A673 (cell line): Measurements from ENCODE around the gene BSN. TPM values are rescaled to one million over a fixed set of nuclear protein-coding genes. Genes with fewer than 3 reads are reported as not detected.

ENCODE experiments used
- BruUV-seq: library from RNA; stranded (reverse); fragments of 400-500 nt; replicated peaks from 2 replicates; lab custom pipeline; 2021; lab: Mats Ljungman, UMichigan
- CTCF ChIA-PET: fragments of 300-600 bp; sonication (Branson Sonifier 250); formaldehyde crosslinking; loops from one replicate; lab custom pipeline; 2022; ENCODE audit warnings: antibody characterized with exemption; lab: Charles Lee
- POLR2A ChIA-PET: fragments of 300-600 bp; sonication (Branson Sonifier 250); formaldehyde crosslinking; loops from one replicate; lab custom pipeline; 2022; ENCODE audit warnings: antibody characterized with exemption; ENCODE audit not compliant: low non-redundant PET; lab: Charles Lee
- DNase-seq: peaks from one replicate; pipeline ENCODE4 v3.0.0-alpha.2; 2015; ENCODE audit warnings: low spot score
- H3K27ac ChIP-seq: fragments of 200-600 bp; sonication (generic); 2 replicates; pipeline ENCODE4 v1.5.1; 2016; ENCODE audit warnings: mixed run types, low read depth, mild to moderate bottlenecking, mixed read lengths, antibody characterized with exemption, low read length; ENCODE audit not compliant: poor library complexity, severe bottlenecking
- H3K27me3 ChIP-seq: fragments of 200-600 bp; sonication (generic); replicated peaks from 2 replicates; pipeline ENCODE4 v1.6.1; 2017; ENCODE audit warnings: mixed run types, low read depth, mild to moderate bottlenecking, mixed read lengths, antibody characterized with exemption, low read length; ENCODE audit not compliant: insufficient read depth, poor library complexity
- H3K36me3 ChIP-seq: fragments of 200-600 bp; sonication (generic); 2 replicates; pipeline ENCODE4 v1.6.1; 2016; ENCODE audit warnings: mixed run types, mild to moderate bottlenecking, mixed read lengths, antibody characterized with exemption, low read length; ENCODE audit not compliant: insufficient read depth, poor library complexity, severe bottlenecking
- H3K4me1 ChIP-seq: fragments of 200-600 bp; sonication (generic); 2 replicates; pipeline ENCODE4 v1.6.1; 2017; ENCODE audit warnings: mixed run types, mild to moderate bottlenecking, mixed read lengths, antibody characterized with exemption, low read length; ENCODE audit not compliant: insufficient read depth, poor library complexity, severe bottlenecking
- H3K4me3 ChIP-seq: fragments of 200-600 bp; sonication (generic); 2 replicates; pipeline ENCODE4 v1.5.1; 2016; ENCODE audit warnings: low read depth, mixed run types, mild to moderate bottlenecking, mixed read lengths, low read length; ENCODE audit not compliant: poor library complexity, severe bottlenecking
- H3K9me3 ChIP-seq: fragments of 200-600 bp; sonication (generic); 2 replicates; pipeline ENCODE4 v1.6.1; 2016; ENCODE audit warnings: mixed run types, low read depth, mild to moderate bottlenecking, mixed read lengths, antibody characterized with exemption, low read length; ENCODE audit not compliant: poor library complexity, severe bottlenecking
- EZH2 ChIP-seq: fragments of 200-600 bp; sonication (generic); IDR thresholded peaks from 2 replicates; pipeline ENCODE4 v1.6.1; 2017; ENCODE audit warnings: borderline replicate concordance, low read depth, mild to moderate bottlenecking, mixed read lengths, antibody characterized with exemption, low read length; ENCODE audit not compliant: poor library complexity, severe bottlenecking
- intact Hi-C: fragments of 100-400 bp; cut with micrococcal nuclease; formaldehyde crosslinking; loops from one replicate; pipeline ENCODE4 v1.10.0; 2022; ENCODE audit not compliant: unreplicated experiment
- total RNA-seq: library from RNA; stranded (reverse); gene quantifications from 2 replicates; pipeline ENCODE4 v1.2.3, GENCODE V29; 2021
- TF ChIP-seq, protein P1 (sequence below): fragments of 300-800, 200-600 bp; sonication (generic); conservative IDR thresholded peaks from 2 replicates; pipeline ENCODE4 v1.5.1; 2017; ENCODE audit warnings: low read depth, mild to moderate bottlenecking, antibody characterized with exemption, low read length, moderate library complexity, mixed read lengths

The BSN gene
- total RNA-seq, 1 experiment from 2014 or later, result 1.4 TPM

DNA sequence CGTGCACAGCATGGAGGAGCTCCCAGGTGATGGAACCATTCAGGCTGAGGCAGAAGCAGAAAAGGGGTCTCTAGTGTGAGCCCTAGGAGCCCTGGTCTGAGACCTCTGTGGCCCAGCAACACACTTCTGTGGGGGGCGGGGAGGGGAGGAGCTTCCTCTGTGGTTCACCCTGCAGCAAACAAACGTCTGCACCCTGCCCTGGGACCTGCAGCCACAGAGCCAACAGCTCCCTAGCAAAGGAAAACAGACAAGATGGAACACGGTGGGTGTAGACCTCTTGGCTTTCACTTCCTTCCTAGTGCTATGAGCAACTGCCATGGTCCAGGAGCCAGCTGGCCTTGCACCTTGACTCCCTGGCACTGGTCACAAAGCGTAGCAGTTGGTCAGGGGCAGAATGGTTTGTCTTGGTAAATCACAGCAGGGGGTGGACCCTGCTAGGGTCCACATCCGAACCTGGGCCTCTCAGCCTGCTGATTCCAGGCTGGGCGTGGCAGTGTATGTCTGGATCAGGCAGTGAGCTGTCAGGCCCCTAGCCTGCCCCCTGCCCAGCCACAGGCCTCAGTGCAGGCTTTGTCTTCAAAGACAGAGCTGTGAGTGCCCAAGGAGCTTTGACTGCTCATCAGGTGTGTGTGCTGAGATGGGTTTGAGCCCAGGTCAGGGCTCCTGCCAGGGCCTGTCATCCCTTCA is 158.5 kb downstream of the BSN start:
- ChIA-PET CTCF (no interaction called here), POLR2A (no interaction called here)
- TF ChIP-seq, protein P1, sequence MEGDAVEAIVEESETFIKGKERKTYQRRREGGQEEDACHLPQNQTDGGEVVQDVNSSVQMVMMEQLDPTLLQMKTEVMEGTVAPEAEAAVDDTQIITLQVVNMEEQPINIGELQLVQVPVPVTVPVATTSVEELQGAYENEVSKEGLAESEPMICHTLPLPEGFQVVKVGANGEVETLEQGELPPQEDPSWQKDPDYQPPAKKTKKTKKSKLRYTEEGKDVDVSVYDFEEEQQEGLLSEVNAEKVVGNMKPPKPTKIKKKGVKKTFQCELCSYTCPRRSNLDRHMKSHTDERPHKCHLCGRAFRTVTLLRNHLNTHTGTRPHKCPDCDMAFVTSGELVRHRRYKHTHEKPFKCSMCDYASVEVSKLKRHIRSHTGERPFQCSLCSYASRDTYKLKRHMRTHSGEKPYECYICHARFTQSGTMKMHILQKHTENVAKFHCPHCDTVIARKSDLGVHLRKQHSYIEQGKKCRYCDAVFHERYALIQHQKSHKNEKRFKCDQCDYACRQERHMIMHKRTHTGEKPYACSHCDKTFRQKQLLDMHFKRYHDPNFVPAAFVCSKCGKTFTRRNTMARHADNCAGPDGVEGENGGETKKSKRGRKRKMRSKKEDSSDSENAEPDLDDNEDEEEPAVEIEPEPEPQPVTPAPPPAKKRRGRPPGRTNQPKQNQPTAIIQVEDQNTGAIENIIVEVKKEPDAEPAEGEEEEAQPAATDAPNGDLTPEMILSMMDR, result no peak
- no peak for TF ChIP-seq EZH2
- no peak for DNase-seq
- Histone ChIP-seq H3K9me3 (no peaks in the 10 kb centered on the region), H3K4me3 (no peak overlapping the region), H3K4me1 (no peaks in the 10 kb centered on the region), H3K27ac (no peak overlapping the region), H3K36me3 (no peaks in the 10 kb centered on the region), H3K27me3 (no peaks in the 10 kb centered on the region)
- intact Hi-C loops, result no loop called here
- BruUV-seq, result no TSS peak

DNA sequence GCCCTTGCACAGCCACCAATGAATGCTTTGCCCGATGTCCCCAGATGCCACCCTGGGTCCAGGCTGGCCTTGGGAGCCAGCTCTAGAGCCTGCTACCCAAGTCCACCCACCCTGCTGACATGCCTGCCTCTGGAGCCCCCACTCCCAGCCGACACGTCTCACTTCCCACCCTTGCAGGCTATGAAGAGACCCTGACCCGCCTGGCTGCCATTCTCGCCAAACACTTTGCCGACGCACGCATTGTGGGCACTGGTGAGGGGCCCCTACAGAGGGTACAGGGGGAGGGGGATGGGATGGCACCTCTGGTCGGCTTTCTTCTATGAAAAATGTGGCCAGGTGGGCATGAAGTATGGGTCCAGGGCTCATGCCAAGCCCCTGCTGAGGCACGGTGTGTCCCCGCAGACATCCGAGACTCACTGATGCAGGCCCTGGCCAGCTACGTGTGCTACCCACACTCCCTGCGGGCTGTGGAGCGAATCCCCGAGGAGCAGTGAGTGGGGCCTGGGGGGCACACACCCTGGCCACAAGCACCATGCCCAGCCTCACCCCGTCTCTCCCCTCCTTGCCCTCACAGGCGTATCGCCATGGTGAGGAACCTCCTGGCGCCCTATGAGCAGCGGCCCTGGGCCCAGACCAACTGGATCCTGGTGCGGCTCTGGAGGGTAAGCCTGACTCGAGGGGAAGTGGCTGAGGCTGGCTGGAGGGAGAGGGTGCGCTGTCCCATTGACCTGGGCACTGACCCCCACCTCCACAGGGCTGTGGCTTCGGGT is 159.2 kb downstream of the BSN start:
- ChIA-PET CTCF (no interaction called here), POLR2A (no interaction called here)
- intact Hi-C loops, result no loop called here
- no peaks in the 10 kb centered on the region for H3K4me1 ChIP-seq
- H3K9me3 ChIP-seq, result no peaks in the 10 kb centered on the region
- DNase-seq, result no peak
- BruUV-seq, result no TSS peak
- H3K27me3 ChIP-seq, result no peaks in the 10 kb centered on the region
- H3K27ac ChIP-seq, result no peak overlapping the region
- H3K4me3 ChIP-seq, result no peak overlapping the region
- H3K36me3 ChIP-seq, result no peaks in the 10 kb centered on the region
- no peak for TF ChIP-seq EZH2
- TF ChIP-seq, protein P1, result no peak

DNA sequence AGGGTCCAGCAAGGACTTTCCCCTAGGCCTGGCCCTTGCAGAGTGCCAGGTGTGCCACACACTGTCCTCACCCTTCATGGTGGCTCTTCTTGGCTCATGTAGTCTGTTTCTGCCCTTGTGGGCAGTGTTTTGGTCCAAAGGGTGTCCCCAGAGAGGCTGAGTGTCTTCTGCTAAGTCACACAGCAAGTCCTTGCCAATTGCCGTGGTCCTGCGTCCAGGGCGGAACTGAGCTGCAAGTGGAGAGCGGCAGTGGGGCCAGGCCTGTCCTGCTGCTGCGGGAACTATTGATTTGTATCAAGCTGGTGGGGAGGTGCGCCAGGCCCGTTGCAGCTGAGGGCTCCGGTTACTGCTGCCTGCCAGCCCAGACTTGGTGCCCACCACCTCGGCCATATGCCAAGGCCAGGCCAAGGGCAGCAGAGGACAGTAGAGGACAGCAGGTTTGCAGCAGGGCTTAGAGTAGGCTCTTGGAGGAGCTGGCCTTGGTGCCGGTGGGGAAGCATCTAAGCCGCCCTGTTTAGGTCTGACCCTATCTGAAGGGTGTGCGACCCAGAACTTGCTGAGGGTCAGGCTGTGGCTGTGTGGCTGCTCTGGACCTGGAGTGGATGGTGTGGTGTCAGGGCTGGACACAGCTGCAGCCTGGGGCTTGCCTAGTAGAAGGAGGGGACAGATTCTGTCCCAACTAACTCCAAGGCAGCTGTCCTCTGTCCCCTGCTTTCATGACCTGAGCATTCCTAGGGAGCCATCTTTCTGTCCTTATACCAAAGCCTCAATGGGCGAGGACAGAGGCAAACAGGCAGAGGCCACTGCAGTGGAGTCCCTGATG is 160.7 kb downstream of the BSN start:
- Histone ChIP-seq H3K4me3 (no peak overlapping the region), H3K27me3 (no peaks in the 10 kb centered on the region), H3K4me1 (no peaks in the 10 kb centered on the region), H3K27ac (no peak overlapping the region), H3K36me3 (no peaks in the 10 kb centered on the region), H3K9me3 (no peaks in the 10 kb centered on the region)
- POLR2A ChIA-PET, result no interaction called here
- BruUV-seq, result no TSS peak
- CTCF ChIA-PET, result no interaction called here
- DNase-seq, result no peak
- intact Hi-C loops, result loop anchor here (5.0 kb wide), 1 partner anchor 192 kb away; no protein-coding TSS in a partner anchor
- TF ChIP-seq, protein P1, result no peak
- no peak for TF ChIP-seq EZH2
